Effector memory CD4-positive, alpha-beta T cell (primary cell): ENCODE measurements around the gene ADCY7.

ENCODE experiments used
- DNase-seq, 3 donors: peaks; one replicate each; pipeline ENCODE4 v3.0.0-alpha.2; 2020
- H3K27ac ChIP-seq: 2 replicates; pipeline ENCODE4 v1.7.0; 2013; ENCODE audit warnings: mild to moderate bottlenecking, low read length, moderate library complexity; ENCODE audit not compliant: insufficient read depth, poor library complexity, severe bottlenecking
- H3K27me3 ChIP-seq: replicated peaks from 2 replicates; pipeline ENCODE4 v1.7.0; 2013; ENCODE audit warnings: mild to moderate bottlenecking, low read length; ENCODE audit not compliant: insufficient read depth, control insufficient read depth, poor library complexity, severe bottlenecking
- H3K36me3 ChIP-seq: 2 replicates; pipeline ENCODE4 v1.7.0; 2013; ENCODE audit warnings: mild to moderate bottlenecking, low read length, moderate library complexity; ENCODE audit not compliant: control insufficient read depth, insufficient read depth
- H3K4me1 ChIP-seq: 2 replicates; pipeline ENCODE4 v1.7.0; 2013; ENCODE audit warnings: low read length, mild to moderate bottlenecking; ENCODE audit not compliant: control insufficient read depth, insufficient read depth, poor library complexity, severe bottlenecking
- H3K4me3 ChIP-seq: 2 replicates; pipeline ENCODE4 v1.7.0; 2013; ENCODE audit warnings: low read length, low read depth, mild to moderate bottlenecking; ENCODE audit not compliant: insufficient read depth, poor library complexity, severe bottlenecking
- H3K9me3 ChIP-seq: 2 replicates; pipeline ENCODE4 v1.7.0; 2013; ENCODE audit warnings: mild to moderate bottlenecking, low read length, moderate library complexity; ENCODE audit not compliant: control insufficient read depth

The ADCY7 gene

GRCh38 chr16:50290856-50291255 is 24.5 kb downstream of the ADCY7 start:
- Histone ChIP-seq H3K4me1 (no peaks in the 10 kb centered on the region), H3K9me3 (no peaks in the 10 kb centered on the region), H3K36me3 (peaks cover 88% of the 10 kb centered on the region), H3K4me3 (no peak overlapping the region), H3K27me3 (no peaks in the 10 kb centered on the region), H3K27ac (peak overlapping the region; percentile 42)
- no peak for DNase-seq

- no peaks in the 10 kb centered on the region for H3K4me1 ChIP-seq
- no peaks in the 10 kb centered on the region for H3K27me3 ChIP-seq
- H3K27ac ChIP-seq: peak overlapping the region; percentile 37
- no peak overlapping the region for H3K4me3 ChIP-seq
- H3K36me3 ChIP-seq: peaks cover 90% of the 10 kb centered on the region
- DNase-seq: no peak
- H3K9me3 ChIP-seq: no peaks in the 10 kb centered on the region
Measured at GRCh38 chr16:50291719-50292565, 25.6 kb downstream of the ADCY7 start.

- Histone ChIP-seq H3K27me3 (no peaks in the 10 kb centered on the region), H3K4me1 (no peaks in the 10 kb centered on the region), H3K36me3 (peaks cover 93% of the 10 kb centered on the region), H3K27ac (no peak overlapping the region), H3K9me3 (no peaks in the 10 kb centered on the region), H3K4me3 (no peak overlapping the region)
- no peak for DNase-seq
Measured at GRCh38 chr16:50292566-50292948, 26.2 kb downstream of the ADCY7 start.

- Histone ChIP-seq H3K36me3 (peaks cover 92% of the 10 kb centered on the region), H3K4me1 (no peaks in the 10 kb centered on the region), H3K4me3 (no peak overlapping the region), H3K9me3 (no peaks in the 10 kb centered on the region), H3K27me3 (no peaks in the 10 kb centered on the region), H3K27ac (peak overlapping the region; percentile 18)
- no peak for DNase-seq
Measured at GRCh38 chr16:50293041-50293783, 26.9 kb downstream of the ADCY7 start.

GRCh38 chr16:50293994-50294855 is 27.9 kb downstream of the ADCY7 start:
- Histone ChIP-seq H3K27ac (no peak overlapping the region), H3K4me1 (no peaks in the 10 kb centered on the region), H3K4me3 (no peak overlapping the region), H3K9me3 (no peaks in the 10 kb centered on the region), H3K27me3 (no peaks in the 10 kb centered on the region), H3K36me3 (peaks cover 93% of the 10 kb centered on the region)
- no peak for DNase-seq

- DNase-seq: no peak
- Histone ChIP-seq H3K27me3 (no peaks in the 10 kb centered on the region), H3K27ac (no peak overlapping the region), H3K36me3 (peaks cover 92% of the 10 kb centered on the region), H3K9me3 (no peaks in the 10 kb centered on the region), H3K4me3 (no peak overlapping the region), H3K4me1 (no peaks in the 10 kb centered on the region)
Measured at GRCh38 chr16:50294955-50295354, 28.6 kb downstream of the ADCY7 start.

GRCh38 chr16:50295541-50296132 is 29.3 kb downstream of the ADCY7 start:
- H3K36me3 ChIP-seq: peaks cover 90% of the 10 kb centered on the region

GRCh38 chr16:50296807-50297206 is 30.5 kb downstream of the ADCY7 start:
- peaks cover 92% of the 10 kb centered on the region for H3K36me3 ChIP-seq
- H3K27ac ChIP-seq: no peak overlapping the region
- no peaks in the 10 kb centered on the region for H3K4me1 ChIP-seq
- no peaks in the 10 kb centered on the region for H3K27me3 ChIP-seq
- no peak for DNase-seq
- no peak overlapping the region for H3K4me3 ChIP-seq
- H3K9me3 ChIP-seq: no peaks in the 10 kb centered on the region

More at GRCh38 chr16:50295541-50296132, 29.3 kb downstream of the ADCY7 start:
- H3K27me3 ChIP-seq: no peaks in the 10 kb centered on the region
- no peak overlapping the region for H3K4me3 ChIP-seq
- DNase-seq: no peak
- no peaks in the 10 kb centered on the region for H3K4me1 ChIP-seq
- H3K9me3 ChIP-seq: no peaks in the 10 kb centered on the region
- no peak overlapping the region for H3K27ac ChIP-seq

GRCh38 chr16:50297301-50298074 is 31.1 kb downstream of the ADCY7 start:
- no peaks in the 10 kb centered on the region for H3K4me1 ChIP-seq
- peak overlapping the region; percentile 21 for H3K27ac ChIP-seq
- H3K36me3 ChIP-seq: peaks cover 91% of the 10 kb centered on the region
- H3K9me3 ChIP-seq: no peaks in the 10 kb centered on the region
- no peak for DNase-seq
- no peaks in the 10 kb centered on the region for H3K27me3 ChIP-seq
- H3K4me3 ChIP-seq: no peak overlapping the region
